ENCODE data around the gene CCS.
A peak's percentile ranks its signal among the peaks of the same experiment; 100 is the strongest.
"Not testable (repeated sequence)": the region's sequence is repeated elsewhere in the genome, so short reads cannot be mapped to it uniquely, and the experiment has no call there.

The CCS gene

DNA sequence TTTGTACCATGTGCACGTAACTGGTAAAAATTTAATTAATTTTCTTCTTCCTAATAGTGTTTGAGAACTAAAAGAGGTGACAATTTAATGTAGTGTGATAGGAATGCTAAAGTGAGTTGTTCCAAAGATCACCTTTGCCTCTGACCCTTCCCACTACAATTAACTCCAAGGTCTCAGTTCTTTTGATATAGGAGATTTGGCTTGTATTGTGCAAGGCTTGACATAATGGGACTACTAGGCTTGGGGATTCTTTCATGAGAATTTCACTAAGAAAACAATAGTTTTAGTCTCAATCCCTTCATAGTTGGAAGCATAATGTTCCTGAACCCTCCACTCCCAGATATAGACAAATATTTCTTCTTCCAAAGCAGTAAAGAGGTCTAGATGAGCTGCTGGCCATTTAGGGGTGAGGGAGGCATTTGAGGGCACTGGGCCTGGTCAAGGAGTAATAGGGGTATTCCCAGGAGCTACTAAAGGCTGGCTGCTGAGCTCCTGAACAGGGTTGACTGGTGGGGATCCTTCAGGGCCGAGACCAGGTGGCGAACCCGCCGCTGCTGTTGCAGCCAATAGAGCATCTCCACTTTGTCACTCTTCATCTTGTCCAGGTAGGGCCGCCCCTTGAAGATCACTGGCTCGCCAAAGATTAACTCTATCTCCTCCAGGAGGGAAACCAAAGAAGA, 2.8 kb upstream of the CCS start:
- no peak for DNase-seq

DNA sequence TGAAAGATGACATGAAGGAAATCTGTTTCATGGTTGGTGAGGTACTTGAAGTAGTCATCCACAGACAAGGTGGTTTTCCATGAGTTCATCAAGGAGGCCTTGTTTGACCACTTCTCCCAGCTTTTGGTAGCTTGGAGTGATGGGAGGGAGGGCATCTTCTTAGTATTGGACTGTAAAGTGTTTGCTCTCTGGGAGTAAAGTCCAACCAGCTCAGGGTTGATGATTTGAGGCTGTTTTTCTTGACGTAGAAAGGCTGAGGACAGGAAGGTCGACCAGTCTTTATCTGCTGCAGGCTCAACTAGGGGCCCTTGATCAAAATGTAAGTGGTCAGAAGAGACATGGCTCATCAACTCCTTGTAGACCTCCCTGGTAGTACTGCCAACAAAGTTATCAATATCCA, 1.8 kb upstream of the CCS start:
- no peak for DNase-seq

DNA sequence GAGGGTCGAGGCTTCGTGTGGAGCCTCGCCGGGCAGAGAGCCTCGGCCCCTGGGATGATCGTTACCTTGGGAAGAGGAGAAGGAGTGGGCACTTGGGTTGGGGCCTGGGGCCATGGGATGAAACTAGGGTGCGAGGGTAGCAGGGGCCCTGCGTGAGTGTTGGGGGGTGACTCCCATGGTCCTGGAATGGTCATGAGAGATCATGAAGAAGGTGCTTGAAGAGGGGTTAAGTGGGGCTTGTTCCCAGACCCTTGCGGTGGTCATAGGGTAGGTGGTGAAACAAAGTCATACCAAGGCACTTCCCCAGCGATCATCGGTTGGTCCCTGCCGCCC, 284 bp downstream of the CCS start:
- no peak for DNase-seq

DNA sequence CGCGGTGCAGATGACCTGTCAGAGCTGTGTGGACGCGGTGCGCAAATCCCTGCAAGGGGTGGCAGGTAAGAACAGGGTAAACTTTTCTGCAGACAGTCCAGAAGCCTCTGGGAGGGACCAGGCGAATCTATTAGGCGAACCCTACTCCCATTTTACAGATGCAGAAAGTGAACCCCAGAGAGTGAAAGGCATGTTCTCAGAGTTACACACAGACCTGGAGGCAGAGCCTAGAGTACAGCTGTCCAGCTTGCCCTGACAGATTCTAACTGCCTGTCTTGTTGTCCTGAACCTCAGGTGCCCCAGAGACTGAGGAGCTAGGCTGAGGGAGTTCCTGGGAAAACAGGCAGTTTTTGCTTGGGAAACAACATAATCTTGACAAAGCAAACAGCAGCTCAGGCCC, 665 bp downstream of the CCS start:
- no peak for DNase-seq

DNA sequence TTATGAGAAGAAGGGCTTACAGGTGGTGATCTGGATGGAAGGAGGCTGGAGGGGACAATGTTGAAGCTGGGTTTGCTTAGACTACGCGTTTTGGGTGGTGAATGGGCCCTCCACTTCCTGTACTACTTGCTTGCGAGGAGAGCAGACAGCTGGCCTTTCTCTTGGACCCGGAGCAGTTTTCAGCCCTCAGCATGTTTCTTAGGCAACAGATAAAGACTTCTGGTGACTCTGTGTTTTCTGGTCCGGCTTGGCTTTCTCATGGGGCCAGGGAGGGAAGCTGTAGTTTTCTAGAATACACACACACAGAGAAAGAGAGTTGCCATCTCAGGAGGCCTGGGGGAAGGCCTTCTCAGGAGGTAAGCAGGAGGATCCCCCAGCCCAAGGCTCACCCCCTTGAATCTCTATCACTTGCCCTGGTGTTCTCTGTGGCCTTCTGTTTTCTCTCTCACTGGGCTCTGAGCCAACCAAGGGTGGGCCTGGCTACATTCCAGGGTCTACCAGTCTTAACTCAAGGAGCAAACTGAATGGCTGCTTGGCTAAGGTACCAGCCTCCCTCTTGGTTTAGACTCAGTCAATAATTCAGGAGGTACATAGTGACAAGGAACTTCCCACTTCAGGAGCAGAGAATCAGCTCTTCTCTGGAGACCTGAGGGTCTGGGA, 2.4 kb downstream of the CCS start:
- peak in 15 of 56 donors; percentile 4 to 41 (median 21) for DNase-seq

DNA sequence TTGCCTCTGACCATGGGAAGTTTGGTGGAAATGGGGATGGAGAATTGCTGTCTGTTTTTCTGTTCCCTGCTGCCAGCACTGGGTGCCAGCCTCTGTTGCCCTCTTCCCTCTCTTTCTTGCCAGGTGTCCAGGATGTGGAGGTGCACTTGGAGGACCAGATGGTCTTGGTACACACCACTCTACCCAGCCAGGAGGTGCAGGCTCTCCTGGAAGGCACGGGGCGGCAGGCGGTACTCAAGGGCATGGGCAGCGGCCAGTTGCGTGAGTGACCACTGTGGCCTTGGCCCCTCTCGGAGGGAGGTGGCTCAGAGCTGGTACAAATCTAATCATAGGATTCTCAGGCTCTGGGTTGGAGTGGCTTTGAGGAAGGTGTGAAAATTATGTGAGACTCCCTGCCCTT, 6.0 kb downstream of the CCS start:
- no peak for DNase-seq

DNA sequence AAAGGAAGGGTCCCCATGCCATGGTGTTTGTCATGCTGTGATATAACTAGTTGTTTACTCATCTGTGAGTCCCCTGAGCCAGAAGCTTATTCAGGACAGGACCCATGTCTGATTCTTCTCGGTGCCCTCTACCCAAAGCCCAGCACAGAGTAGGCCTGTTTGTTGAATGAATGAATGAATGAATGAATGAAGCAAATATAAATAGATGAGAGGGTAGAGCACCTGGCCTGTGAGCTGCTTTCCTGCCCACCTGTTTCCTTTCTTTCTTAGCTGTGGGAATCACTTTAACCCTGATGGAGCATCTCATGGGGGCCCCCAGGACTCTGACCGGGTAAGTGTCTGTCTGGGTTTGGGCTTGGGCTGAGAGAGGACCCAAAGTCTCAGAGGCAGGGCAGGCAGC, 7.2 kb downstream of the CCS start:
- no peak for DNase-seq

DNA sequence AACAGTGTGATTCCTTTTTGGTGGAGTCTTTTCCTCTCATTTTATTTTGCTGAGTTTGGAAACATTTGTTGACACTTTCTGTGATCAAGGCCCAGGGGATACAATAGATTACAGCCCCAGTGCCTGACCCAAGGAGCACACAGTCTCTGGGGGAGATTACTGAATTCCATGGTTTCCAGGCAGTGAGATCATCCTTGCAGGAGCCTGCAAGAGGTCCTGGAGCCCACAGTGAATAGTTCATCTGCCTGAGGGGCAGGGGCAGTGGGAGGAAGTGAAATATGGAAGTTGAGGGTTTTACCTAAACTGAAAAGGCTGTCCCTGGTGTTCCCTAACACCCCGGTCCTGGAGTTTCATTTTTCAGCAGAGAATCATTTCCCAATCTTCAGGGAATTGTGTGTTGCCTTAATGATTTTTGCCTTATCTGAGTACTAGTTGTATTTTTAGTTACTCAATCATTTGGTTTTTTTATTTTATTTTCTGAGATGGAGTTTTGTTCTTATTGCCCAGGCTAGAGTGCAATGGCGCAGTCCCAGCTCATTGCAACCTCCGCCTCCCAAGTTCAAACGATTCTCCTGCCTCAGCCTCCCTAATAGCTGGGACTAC, 7.7 kb downstream of the CCS start:
- no peak for DNase-seq

DNA sequence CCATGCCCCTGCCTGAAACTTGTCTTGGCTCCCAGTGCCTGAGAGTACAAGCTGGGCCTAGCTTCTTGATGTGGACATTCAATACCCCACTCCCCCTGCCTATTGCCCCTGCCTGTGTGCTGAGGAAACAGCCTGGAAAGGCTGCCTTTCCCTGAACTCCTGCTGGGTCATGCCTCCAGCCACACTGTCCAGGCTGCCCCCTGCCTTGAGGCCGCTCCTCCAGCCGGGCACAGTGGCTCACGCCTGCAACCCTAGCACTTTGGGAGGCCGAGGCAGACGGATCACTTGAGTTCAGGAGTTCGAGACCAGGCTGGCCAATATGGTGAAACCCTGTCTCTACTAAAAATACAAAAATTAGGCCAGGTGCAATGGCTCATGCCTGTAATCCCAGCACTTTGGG, 10.1 kb downstream of the CCS start:
- DNase-seq, result no peak

DNA sequence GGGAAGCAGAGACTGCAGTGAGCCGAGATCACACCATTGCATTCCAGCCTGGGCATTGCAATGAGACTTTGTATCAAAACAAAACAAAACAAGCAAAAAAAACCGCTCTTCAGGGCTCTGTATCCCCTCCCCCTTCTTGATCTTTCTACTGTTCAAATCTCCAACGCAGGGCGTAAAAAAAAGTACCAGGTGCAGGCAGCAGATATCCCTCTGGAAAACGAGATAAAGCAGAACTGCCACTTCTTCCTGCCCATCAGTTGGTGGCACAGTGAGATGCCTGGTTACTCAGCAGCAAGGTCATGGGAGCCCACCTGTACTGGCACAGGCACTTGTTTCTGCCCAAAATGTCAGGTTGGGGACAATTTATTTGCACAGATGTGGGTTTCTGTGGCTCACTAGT, 11.2 kb downstream of the CCS start:
- no peak for DNase-seq

DNA sequence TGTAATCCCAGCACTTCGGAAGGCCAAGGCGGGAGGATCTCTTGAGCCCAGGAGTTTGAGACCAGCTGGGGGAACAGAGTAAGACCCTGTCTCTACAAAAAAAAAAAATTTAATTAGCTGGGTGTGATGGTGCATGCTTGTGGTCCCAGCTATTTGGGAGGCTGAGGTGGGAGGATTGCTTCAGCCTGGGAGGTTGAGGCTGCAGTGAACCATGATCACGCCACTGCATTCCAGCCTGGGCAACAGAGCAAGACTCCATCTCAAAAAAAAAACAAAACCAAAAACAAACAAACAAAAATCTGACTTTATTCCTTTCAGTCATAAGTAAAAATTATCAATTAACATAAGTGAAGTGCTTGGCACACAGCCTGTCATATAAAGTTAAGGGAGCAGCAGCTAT, 13.6 kb downstream of the CCS start:
- DNase-seq, result not testable (repeated sequence)

DNA sequence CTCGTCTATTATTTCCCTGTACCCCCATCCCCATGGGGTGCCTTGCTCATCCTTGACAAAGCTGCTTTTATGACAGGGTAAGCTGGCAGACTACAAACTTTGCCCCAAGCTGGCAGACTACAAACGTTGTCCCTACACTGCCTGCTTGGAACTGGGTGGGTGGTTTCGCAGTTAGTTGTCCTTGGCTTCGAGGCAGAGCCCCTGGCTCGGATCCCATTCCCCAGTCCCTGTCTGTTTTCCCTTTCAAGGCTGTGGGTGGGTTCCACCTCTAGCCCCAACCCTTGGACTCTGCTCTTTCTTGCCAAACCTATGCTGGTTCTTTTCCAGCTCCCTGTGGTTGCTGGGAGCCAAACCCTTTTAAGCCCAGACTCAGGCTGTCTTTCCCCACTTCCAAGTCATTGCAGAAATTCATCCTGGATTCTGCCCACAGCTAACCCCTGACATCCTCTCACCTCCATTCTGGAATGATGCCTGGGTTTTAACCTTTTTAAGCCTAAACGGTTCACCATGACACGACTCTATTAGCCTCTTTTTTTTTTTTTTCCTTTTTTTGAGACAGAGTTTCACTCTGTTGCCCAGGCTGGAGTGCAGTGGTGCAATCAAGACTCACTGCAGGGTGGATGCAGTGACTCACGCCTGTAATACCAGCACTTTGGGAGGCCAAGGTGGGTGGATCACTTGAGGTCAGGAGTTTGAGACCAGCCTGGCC, 14.3 kb downstream of the CCS start:
- peak in 35 of 56 donors; percentile 5 to 64 (median 32) for DNase-seq

DNA sequence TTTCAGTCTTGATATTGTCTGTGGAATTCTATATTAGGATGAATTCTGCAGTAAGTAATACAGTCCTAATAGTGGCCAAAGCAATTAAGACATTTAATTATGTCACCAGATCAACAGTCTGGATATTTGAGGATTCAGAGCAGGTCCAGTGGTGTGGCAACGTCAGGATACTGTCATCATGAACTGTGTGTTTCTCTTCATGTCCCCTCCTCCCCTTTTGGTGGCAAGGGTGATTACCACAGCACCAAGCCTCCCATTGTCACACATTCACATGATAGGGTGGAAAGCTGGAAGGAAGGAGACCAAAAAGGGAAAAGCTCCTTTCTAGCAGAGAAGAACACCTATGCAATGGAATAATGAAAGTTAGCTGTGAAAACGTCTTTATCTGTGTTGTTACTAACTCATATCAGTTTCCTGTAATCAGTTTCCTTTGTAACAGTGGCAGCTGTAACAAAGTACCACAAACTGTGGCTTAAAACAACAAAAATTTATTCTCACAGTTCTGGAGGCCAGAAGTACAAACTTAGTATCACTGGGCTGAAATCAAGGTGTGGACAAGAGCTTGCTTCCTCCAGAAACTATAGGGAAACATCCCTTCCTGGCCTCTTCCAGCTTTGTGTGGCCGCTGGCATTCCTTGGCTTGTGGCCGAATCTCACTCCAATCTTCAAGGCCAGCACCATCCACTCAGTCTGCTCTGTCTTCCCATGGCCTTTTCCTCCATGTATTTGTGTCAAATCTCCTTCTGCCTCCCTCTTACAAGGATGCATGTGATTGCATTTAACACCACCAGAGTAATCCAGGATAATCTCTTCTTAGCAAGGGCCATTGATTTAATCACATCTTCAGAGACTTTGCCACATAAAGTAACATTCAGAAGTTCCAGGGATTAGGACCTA, 17.0 kb downstream of the CCS start:
- no peak for DNase-seq

DNA sequence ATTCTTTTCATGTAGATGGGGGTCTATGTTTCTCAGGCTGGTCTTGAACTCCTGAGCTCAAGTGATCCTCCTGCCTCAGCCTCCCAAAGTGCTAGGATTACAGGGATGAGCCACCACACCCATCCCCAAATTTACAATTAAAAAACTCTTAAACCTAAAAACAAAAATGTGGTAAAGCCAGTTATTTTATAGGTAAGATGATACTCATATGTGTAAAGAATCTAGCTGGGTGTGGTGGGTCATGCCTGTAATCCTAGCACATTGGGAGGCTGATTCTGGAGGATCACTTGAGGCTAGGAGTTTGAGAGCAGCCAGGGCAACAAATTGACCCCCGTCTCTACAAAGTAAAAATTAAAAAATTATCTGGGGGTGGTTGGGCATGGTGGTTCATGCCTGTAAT, 19.5 kb downstream of the CCS start:
- no peak for DNase-seq

DNA sequence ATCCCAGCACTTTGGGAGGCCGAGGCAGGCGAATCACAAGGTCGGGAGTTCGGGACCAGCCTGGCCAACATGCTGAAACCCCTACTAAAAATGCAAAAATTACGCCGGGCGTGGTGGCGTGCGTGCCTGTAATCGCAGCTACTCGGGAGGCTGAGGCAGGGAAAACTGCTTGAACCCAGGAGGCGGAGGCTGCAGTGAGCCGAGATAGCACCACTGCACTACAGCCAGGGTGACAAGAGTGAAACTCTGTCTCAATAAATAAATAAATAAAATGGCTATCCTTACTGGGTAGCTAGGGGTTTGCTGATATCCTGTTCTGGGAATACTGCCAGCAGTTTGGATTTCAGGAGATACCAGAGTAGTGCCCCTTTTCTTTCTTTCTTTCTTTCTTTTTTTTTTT, 21.1 kb downstream of the CCS start:
- no peak for DNase-seq

DNA sequence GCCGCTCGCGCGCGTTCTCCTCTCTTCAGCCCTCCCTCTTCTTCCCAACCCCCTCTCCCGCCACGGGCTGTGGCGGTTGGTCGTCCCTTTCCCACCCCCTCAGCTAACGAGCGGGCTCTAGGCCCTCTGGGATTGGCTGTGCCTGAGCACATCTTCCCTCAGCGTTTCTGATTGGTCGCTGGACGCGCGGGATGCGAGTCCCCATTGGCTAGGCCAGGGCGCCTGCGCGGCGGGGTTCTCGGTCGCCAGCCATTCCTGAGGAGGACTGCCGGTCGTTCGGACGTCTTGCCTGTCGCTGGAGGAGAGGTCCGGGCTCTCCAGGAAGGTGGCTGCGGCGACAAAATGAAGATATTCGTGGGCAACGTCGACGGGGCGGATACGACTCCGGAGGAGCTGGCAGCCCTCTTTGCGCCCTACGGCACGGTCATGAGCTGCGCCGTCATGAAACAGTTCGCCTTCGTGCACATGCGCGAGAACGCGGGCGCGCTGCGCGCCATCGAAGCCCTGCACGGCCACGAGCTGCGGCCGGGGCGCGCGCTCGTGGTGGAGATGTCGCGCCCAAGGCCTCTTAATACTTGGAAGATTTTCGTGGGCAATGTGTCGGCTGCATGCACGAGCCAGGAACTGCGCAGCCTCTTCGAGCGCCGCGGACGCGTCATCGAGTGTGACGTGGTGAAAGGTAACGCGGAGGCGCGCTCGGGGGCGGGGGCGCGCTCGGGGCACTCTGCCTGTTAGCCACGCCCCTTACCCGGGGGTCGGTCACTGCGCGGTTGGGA, 23.6 kb downstream of the CCS start, which contains the start of gene RBM14:
Gene RBM14, plus strand, starts transcription at position 252 of the 776 bp plus-strand sequence. Its CDS starts 91 bp downstream, at position 343.
- peak; percentile 64 to 99 (median 98) for DNase-seq

DNA sequence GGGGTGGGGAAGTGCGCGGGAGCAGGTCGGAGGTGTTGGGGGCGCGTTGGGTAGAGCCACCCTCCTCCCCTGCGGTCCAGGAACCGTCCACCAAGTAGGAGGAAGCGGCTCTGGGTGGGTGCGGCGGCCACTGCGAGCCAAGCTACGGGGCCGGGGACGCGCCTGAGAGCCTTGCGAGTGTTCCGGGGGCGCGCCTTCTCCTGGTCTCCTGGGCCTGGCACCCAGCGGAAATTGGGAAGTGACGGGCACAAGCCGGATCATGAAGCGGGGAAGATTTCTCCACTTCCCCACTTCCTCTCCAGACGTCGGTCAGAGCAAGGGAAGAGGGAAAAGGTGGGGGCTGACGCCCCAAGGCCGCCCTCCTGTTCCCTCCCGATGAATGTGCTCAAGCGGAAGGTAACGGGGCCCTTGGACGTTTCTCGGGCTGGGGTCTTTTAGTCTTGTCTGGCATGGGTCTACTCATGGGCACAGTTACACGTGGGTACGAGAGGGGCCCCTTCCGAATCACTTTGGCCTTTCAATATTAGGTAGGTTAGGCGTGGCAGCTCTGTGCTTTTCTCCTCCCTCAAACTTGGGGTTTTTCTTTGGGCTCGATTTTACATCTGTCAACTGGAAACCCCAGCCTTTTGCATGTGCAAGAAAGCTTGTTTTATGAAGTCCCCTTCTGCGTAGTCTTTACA, 24.3 kb downstream of the CCS start:
- DNase-seq, result peak in 7 of 56 donors; percentile 54 to 80 (median 69)

DNA sequence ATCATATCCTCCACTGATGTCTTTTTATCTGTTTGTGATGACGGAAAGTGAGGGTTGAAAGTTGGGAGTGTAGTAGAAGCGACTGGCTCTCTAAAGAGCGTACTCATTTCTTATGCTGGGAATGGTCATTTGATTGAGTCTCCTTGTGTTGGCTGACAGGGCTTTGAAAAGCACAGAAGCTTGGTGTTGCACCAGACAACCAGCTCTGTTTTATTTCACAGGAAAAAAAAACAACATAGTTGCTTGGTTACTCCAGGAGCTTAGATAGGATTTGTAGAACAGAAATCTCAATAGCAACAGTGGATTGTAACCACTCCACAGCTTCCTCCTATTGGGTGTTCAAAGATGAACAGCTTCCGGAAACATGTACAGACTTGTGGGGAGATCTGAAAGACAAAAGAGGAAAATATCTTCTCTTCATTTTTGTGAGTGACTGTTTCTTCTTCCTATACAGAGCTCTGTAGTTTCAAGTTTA, 26.1 kb downstream of the CCS start:
- no peak for DNase-seq

DNA sequence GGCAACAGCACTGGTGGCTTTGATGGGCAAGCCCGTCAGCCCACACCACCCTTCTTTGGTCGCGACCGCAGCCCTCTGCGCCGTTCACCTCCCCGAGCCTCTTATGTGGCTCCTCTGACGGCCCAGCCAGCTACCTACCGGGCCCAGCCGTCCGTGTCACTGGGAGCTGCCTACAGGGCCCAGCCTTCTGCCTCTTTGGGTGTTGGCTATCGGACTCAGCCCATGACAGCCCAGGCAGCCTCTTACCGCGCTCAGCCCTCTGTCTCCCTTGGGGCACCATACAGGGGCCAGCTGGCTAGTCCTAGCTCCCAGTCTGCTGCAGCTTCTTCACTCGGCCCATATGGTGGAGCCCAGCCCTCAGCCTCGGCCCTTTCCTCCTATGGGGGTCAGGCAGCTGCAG, 31.5 kb downstream of the CCS start:
- DNase-seq, result no peak

Data from nucleus accumbens (tissue), 56 donors.